Measurements from ENCODE around the gene PHLDA1. TPM values are rescaled to one million over a fixed set of nuclear protein-coding genes. Genes with fewer than 3 reads are reported as not detected.
"Not testable (repeated sequence)": the region's sequence is repeated elsewhere in the genome, so short reads cannot be mapped to it uniquely, and the experiment has no call there.

PHLDA1 gene
- total RNA-seq, 1 experiment from 2014 or later: 69.3 TPM

DNA sequence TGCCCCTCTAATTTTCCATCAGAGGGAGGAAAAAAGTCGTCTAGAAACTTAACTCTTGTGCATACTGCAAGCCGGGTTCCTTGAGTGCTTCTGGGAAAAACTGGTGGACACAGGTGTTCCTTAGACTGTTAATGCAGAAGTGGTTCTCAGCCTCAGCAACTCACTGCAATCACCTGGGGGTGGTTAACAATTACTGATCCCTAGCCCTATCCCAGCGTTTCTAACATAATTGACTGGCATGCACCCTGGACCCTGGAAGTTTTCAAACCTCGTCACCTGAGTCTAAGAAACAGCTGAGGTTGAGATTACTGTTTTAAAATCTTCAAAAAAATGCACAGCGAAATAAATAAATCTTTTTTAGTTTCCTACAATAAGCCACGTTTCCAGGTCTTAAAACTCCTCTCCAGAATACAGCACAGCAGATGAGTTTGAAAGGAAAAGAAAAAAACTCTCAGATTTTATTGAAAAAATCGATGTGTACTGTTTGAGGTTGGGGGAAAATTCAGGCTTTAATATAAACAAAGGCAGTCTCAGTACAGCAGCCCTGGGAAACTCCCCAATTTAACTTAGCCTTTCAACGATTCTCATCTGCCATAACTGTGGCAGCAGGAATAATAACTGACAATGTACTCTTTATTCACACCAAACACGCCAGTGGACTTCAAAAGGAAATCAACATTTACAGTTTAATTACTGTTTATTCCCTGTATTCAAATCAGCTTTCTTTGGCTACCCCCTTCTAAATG lies 45.4 kb downstream of the PHLDA1 start:
- DNase-seq (ENCODE audit: low read depth): peak; percentile 52

DNA sequence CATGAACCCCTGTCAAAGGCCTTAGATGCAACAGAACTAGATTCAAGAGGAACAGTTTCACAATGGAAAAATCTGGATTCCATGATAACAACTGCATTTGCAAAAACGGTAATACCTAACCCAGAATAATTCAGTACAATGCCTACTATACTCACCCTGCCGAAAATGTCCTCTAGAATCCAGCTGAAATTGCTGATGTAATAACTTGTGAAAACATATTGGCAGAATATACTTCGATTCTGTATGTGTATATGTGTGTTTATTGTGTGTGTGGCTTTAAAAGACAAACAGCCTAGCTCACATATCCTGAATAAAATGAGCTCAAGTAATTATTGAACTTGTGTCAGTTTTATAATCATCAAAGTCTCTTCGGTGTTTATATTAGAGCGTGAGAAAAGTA lies 46.0 kb downstream of the PHLDA1 start:
- DNase-seq (ENCODE audit: low read depth): no peak

DNA sequence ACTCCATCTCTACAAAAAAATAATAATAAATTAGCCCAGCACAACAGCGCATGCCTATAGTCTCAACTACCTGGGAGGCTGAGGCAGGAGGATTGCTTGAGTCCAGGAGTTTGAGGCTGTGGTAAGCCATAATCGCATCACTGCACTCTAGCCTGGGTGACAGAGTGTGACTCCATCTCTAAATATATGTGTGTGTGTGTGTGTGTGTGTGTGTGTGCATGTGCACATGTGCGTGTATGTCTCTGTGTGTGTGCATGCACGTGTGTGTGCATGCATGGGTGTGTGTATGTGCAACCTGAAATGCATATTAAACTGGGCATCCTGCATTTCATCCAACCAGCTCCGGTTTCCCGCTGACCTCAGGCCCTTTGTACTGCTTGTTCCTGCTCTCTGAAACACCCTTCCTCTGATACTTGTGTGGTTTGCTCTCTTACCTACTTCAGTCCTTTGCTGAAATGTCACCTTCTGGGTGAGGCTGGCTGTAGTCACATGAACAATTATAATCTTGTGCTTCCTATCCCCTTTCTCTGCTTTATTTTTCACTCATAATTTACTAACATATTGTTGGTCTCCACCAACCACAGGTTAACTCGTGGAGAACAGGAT lies 46.9 kb downstream of the PHLDA1 start:
- no peak for DNase-seq (ENCODE audit: low read depth)

DNA sequence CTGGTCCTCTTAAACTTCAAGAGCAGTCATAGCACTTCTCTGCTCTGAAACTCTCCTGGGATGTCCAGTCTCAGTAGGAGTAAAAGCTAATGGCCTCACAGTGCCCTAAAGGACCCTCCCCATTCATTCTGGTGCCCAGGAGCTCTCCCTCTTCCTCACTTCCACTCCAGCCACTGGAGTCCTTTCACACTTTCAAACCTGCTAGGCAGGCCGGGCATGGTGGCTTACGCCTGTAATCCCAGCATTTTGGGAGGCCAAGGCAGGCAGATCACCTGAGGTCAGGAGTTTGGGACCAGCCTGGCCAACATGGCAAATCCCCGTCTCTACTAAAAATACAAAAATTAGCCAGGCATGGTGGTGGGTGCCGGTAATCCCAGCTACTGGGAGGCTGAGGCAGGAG lies 47.7 kb downstream of the PHLDA1 start:
- not testable (repeated sequence) for DNase-seq (ENCODE audit: low read depth)

DNA sequence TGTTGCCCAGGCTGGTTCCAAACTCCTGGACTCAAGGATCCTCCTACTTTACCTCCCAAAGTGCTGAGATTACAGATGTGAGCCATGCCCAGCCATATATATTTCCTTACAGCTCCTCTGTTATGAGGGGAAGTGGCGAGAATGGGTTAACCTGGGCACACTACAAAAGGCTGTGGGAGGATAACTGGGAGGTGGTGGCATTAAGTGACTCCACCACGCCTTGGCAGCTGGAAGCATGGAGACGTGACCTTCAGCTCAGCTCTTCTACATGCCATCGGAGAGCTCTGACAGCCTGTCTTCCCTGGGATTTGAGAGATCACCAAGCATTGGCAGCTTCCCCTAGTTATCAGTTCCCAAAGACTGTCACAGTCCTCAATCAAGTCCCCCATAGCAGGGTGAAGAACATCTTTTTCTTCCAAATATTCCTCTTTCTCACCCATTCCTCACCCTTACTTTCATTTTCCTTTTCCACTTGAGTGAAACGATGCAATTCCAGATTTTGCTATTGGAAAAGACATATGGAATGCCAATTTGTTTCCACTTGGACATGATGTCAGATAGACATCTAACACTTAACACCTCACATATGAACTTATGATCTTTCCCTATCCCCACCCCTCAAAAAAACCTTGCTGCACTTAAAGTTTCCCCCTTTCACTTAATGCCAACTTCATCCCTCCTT lies 48.5 kb downstream of the PHLDA1 start:
- peak; percentile 58 for DNase-seq (ENCODE audit: low read depth)

DNA sequence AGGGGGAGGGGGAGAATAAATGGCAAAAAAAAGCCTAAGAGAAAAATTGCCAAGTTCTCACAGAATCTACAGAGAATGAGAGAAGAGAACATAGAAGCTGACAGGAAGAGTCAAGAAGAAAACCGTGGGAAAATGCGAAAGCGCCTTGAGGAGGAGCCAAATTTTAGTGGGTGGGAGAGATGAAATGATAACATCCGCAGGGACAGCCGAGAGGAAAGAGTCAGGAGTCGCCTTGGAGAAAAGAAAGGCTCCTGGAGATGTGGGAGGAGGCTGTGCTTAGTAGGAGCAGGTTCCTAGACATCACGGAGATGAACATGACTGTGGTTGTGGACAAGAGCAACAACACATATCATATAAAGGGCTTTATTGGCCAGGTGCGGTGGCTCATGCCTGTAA lies 49.4 kb downstream of the PHLDA1 start:
- DNase-seq (ENCODE audit: low read depth): peak; percentile 84

DNA sequence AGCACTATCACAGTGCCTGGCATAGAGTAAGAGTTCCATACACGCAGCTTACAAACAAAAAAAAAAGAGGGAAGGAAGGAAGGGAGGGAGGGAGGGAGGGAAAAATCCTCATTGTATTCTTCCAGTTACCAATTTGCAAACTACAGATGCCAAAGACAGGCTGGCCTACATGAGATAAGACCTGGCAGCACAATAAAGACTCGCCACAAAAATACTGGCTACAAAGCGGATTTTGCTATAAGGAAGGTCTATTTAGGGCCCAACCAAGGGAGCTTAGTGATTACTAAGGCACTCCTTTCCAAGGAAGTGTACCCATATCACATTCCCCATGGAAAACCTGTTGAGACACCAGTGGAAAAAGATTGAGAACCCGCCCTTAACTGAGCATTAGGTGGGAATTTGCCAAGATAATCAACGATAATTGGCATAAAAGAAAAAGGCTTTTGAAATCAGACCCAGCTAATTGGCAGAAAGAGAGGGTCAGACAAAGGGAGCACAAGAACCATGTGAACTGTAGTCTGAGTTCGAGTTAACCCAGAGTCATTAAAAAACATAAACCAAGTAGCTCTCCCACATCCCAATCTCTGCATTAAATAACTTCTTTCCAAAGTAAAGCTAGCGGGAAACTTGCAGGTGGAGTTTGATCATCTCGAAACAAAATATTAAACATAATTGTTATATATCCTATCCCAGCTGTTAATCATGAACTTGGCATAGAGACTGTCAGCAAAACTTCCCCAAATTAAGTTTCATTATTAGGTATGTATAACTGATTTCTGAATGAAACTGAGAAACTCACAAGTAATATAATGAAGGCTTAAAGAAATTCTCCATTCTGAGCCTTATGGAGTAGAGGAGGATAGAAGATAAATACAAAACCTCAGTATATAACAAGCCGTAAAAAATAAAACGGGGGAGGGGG lies 50.1 kb downstream of the PHLDA1 start:
- no peak for DNase-seq (ENCODE audit: low read depth)

DNA sequence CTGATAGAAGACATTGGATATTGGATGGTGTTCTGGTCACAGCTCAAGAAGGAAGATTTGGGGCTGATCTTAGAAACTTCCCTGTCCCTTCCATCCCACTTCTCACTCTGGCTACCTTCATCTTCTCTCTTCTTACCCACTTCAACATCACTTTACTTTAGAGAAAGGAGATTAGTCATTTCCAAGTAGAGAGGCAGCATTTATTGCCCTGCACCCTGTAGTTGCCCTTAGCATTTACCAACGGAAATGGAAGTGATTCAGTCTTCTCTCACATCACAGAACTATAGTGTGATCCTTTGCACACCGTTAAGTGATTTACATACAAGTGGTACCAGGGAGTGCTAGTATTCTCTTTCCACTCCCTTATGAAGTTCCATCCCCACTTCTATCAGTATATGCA lies 52.4 kb downstream of the PHLDA1 start:
- DNase-seq (ENCODE audit: low read depth): peak; percentile 88

DNA sequence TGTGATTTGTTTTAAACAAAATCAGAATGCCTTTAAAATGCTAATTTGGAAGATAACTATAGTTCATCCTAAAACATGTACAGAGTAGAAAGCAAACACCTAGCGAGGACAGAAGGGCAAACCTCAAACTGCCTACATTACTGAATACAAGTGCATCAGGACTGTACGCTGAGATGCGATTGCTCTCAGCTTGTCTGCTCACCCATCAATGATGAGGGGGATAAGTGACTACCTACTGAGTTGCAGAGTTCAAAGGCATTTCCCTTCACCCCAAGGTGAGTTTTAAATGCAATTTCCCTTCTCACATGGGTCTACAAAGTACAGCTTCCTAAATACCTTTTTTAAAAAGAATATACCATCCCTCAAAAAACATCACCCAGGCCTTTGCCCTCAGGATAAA lies 52.9 kb downstream of the PHLDA1 start:
- DNase-seq (ENCODE audit: low read depth): peak; percentile 45

DNA sequence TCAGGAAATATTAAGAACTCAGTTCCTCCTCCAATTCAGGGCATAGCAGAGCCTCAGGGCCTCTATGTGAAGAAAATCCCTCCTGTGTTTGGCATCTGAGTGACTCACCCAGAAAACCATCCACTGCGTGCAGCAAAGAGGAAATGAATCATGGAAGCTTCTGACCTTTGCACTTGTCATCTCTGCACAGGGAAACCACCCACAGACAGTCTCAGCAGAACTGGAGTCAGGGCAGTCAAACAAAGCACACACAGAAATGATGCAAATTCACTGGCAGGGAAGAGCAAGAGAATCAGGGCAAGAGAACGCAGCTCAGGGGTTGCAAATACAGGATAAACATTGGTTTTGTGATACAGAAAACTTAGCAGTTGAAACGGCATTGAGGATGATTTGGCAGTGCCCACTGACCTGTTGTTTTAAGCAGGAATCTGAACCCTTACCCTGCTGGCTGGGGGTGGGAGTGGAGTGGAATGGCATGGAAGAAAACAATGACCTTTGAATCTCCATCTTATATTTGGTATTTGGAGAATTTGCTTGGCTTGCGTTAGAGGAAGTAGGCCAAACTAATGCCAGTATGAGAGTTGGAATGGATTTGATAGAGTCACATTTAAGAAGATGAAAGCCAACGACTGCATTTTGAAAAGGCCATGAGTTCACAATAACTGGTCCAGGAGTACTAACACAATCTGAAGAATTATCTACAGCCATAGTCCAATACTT lies 53.5 kb downstream of the PHLDA1 start:
- peak; percentile 99 for DNase-seq (ENCODE audit: low read depth)

DNA sequence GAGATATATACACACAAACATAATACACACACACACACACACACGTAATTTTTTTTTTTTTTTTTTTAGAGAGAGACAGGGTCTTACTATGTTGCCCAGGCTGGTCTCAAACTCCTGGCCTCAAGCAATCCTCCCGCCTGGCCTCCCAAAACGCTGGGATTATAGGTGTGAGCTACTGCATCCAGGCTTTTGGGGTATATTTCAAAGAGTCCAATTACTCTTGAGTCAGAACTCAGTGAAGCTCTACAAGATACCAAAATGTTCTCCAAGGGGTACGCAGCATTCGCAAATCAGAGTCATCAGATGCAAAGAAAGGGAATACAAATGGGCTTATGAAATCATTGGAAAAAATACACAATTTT lies 54.0 kb downstream of the PHLDA1 start:
- DNase-seq (ENCODE audit: low read depth): no peak

DNA sequence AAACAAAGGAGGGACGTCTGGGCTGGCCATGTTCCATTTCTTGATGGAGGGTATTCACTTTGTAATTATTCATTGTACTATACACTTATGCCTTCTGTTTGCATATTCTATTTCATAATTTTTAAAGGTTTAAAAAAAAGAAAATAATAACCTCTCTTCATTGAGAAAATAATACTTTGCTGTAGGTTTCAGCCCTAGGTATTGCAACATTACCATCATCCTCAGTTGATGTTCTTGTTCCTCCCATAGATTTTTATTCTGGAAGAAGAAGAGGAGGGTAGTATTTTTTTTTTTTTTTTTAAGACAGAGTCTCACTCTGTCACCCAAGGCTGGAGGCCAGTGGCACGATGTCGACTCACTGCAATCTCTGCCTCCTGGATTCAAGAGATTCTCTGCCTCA lies 54.7 kb downstream of the PHLDA1 start:
- no peak for DNase-seq (ENCODE audit: low read depth)

DNA sequence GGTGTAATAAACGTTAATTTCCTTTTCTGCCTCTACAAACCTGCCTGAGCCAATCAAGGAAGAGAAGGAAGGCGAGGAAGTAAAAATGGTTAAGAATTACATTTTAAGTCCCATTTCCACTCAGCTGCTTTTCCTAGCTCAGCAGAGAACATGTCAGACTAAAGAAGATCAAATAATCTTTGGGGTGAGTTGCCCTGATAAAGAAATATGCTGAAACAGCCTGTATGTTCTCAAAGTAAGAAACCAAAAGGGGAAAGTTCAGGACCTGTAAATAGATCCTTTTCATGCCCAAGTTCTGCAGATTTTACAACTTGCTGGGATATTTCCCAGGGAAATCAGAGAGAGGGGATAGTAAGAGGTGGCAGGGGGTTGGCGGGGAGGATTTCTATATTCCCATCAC lies 55.5 kb downstream of the PHLDA1 start:
- DNase-seq (ENCODE audit: low read depth): no peak

DNA sequence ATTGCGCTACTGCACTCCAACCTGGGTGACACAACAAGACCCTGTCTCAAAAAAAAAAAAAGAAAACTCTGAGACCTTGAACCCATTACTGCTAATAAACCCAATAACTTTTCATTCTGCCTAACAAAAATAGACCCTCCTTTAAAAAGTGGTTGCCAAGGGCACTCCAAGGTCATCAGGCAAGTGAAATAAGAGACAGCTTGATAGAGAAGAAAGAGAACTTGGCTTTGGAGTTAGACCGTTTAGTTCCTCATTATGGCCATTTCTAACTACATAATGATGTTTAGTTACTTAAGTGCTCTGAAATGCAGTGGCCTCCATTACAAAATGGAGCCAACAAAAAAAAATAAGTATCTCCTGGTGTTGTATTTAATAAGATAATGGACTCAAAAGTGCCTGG lies 55.9 kb downstream of the PHLDA1 start:
- no peak for DNase-seq (ENCODE audit: low read depth)

Other genes with a start within 250 kb of the PHLDA1 start
- gene NAP1L1, start 52.9 kb upstream of the PHLDA1 start, total RNA-seq (2014; rRNA removed; shearing (Covaris generic)): 324 and 464 TPM in 2 replicates

Measured in Daoy (cell line).